Measurements from ENCODE around the gene CPNE1.

DNA sequence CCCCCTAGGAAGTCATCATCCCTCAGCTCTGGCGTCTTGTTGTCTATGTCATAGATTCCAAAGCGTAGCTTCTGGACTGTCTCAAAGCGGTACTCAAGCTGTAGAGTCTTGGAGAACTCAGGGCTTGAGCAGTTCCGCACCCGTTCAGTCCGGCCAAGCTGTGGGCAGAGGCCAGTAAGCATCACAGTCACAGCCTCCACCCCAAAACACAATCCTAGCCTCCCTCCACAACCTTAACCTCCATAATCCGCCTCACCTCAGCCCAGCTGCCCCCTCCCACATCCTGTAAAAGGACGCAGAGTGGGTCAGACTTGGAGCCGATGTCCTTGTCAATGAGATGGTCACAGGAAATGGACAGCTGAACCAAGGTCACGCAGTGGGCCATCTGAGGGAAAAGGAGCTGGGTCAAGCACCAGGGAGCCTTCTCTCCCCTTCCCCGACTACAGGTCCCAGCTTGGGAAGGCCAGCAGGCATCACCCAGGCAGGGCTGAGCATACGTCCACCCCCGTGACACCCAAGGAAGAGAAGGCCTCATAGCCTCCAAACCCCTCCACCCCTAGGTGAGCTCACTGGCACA is 32.1 kb downstream of the CPNE1 start:
- TF ChIP-seq, protein P1, sequence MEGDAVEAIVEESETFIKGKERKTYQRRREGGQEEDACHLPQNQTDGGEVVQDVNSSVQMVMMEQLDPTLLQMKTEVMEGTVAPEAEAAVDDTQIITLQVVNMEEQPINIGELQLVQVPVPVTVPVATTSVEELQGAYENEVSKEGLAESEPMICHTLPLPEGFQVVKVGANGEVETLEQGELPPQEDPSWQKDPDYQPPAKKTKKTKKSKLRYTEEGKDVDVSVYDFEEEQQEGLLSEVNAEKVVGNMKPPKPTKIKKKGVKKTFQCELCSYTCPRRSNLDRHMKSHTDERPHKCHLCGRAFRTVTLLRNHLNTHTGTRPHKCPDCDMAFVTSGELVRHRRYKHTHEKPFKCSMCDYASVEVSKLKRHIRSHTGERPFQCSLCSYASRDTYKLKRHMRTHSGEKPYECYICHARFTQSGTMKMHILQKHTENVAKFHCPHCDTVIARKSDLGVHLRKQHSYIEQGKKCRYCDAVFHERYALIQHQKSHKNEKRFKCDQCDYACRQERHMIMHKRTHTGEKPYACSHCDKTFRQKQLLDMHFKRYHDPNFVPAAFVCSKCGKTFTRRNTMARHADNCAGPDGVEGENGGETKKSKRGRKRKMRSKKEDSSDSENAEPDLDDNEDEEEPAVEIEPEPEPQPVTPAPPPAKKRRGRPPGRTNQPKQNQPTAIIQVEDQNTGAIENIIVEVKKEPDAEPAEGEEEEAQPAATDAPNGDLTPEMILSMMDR (conservative IDR thresholded peaks at IDR 0.05; ENCODE audit: low read length) = no peak
- TF ChIP-seq EZH2phosphoT487 (IDR thresholded peaks at IDR 0.05; ENCODE audit: borderline replicate concordance) = no peak
